HUES64 (cell line): ENCODE measurements around the gene RSU1.

Source experiments
- H3K27ac ChIP-seq: 2 replicates; pipeline ENCODE4 v1.7.0; 2013; ENCODE audit warnings: low read depth, low read length, inconsistent platforms
- H3K27me3 ChIP-seq: 2 replicates; pipeline ENCODE4 v1.6.1; 2013; ENCODE audit warnings: mild to moderate bottlenecking, low read length; ENCODE audit not compliant: insufficient read depth
- H3K36me3 ChIP-seq: 2 replicates; pipeline ENCODE4 v1.6.1; 2013; ENCODE audit warnings: mild to moderate bottlenecking, low read length; ENCODE audit not compliant: insufficient read depth
- H3K4me1 ChIP-seq: 2 replicates; pipeline ENCODE4 v1.6.1; 2013; ENCODE audit warnings: mild to moderate bottlenecking, low read length, moderate library complexity; ENCODE audit not compliant: insufficient read depth
- H3K4me3 ChIP-seq: 2 replicates; pipeline ENCODE4 v1.5.1; 2013; ENCODE audit warnings: mild to moderate bottlenecking, low read length, moderate library complexity
- H3K9ac ChIP-seq: 2 replicates; pipeline ENCODE4 v1.6.1; 2013; ENCODE audit warnings: mild to moderate bottlenecking, low read depth, low read length
- H3K9me3 ChIP-seq: 2 replicates; pipeline ENCODE4 v1.6.1; 2013; ENCODE audit warnings: low read depth, low read length; ENCODE audit not compliant: insufficient read depth
- WGBS: fragments of 150-250, 120-280 bp; methylation state at CpG from one replicate; pipeline ENCODE4 v1.1.7; 2013; ENCODE audit warnings: missing lambda C conversion rate; 5-methylcytosine and 5-hydroxymethylcytosine counted together

The RSU1 gene

DNA sequence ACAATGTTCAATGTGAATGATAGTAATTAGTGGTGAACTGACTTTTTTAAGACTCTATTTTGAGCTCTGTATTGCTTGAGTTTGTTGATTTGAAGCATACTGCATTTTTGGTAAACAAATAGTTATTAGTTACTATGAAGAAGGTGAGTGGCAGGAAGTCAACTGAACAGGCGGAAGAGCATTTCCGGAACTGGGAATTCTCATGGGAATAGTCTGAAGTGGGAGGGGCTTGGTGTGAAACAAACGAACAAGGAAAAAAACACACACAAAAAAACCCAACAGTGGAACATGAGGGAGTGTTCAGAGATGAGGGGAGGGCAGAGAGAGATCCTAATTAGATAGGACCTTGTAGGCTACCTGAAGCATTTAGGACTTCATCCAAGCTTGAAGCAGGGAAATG, 251.6 kb downstream of the RSU1 start:
- H3K36me3 ChIP-seq = no peaks in the 10 kb centered on the region
- no peaks in the 10 kb centered on the region for H3K4me1 ChIP-seq
- H3K9ac ChIP-seq = no peak overlapping the region
- no peak overlapping the region for H3K27ac ChIP-seq
- 100% methylated on average over 2 of the region's 3 CpGs for WGBS
- no peaks in the 10 kb centered on the region for H3K9me3 ChIP-seq
- no peaks in the 10 kb centered on the region for H3K27me3 ChIP-seq
- no peak overlapping the region for H3K4me3 ChIP-seq

DNA sequence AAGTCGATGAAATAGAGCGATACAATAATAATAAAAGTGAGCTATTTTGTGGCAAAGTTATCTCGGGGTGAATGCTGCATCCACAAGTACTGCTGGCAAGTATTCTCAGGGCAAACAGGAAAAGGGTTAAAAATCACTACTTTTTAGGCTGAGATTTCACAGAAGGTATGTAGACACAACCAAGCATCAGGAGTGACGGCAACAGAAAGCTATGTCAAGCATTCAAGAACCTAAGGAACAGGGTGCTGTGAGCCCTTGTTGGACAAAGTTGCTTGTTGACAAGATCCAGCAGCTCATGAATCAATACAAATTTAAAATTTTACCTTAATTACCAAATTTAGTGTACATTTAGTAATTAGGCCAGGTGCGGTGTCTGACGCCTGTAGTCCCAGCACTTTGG, 254.3 kb downstream of the RSU1 start:
- 96% methylated on average over 6 of the region's 6 CpGs for WGBS

GRCh38 chr10:16559236-16559773, 257.9 kb downstream of the RSU1 start:
- WGBS = 86% methylated on average over 5 of the region's 5 CpGs
- Histone ChIP-seq H3K27ac (no peak overlapping the region), H3K4me1 (no peaks in the 10 kb centered on the region), H3K36me3 (no peaks in the 10 kb centered on the region), H3K9ac (no peak overlapping the region), H3K27me3 (no peaks in the 10 kb centered on the region), H3K4me3 (no peak overlapping the region), H3K9me3 (no peaks in the 10 kb centered on the region)

More for the DNA sequence above, 254.3 kb downstream of the RSU1 start:
- H3K27me3 ChIP-seq = no peaks in the 10 kb centered on the region
- H3K36me3 ChIP-seq = no peaks in the 10 kb centered on the region
- no peak overlapping the region for H3K9ac ChIP-seq
- H3K27ac ChIP-seq = no peak overlapping the region
- no peaks in the 10 kb centered on the region for H3K9me3 ChIP-seq
- no peak overlapping the region for H3K4me3 ChIP-seq
- no peaks in the 10 kb centered on the region for H3K4me1 ChIP-seq

GRCh38 chr10:16547973-16548372, 269.3 kb downstream of the RSU1 start:
- H3K27ac ChIP-seq = no peak overlapping the region
- no peaks in the 10 kb centered on the region for H3K9me3 ChIP-seq
- no peak overlapping the region for H3K4me3 ChIP-seq
- no peaks in the 10 kb centered on the region; the same call in 1 of the 2 replicates for H3K27me3 ChIP-seq
- H3K36me3 ChIP-seq = no peaks in the 10 kb centered on the region
- no peak overlapping the region for H3K9ac ChIP-seq
- WGBS = 95% methylated on average over 3 of the region's 4 CpGs
- no peaks in the 10 kb centered on the region for H3K4me1 ChIP-seq

DNA sequence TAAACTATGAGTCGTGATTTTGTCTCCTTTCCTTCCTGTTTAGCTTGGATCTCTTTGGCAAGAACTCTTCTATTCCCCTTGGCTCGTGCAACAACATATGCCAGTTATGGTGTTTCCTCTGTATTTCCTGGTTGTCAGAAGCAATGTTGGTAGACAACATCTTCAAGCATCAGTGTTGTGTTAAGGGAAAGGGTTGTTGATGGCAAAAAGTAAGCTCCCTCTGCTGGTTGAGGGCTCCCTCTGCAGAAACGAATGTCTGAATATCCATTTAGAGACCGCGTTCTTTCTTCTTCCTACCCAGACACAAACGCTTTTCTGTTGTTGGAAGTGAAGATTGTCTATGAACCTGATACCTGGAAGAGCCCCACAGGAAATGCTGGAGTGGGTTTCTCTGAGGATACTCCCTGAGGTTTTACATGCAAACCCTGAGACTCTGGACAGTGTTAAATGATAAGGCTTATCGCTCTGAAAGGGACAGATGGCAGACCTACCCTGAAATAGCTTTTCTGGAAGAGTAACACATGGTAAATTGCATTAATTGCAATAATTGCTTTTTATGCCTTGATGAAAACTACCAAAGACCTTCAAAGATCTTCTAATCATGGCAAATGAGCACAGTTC, 272.0 kb downstream of the RSU1 start:
- WGBS = 53% methylated on average over 5 of the region's 7 CpGs

DNA sequence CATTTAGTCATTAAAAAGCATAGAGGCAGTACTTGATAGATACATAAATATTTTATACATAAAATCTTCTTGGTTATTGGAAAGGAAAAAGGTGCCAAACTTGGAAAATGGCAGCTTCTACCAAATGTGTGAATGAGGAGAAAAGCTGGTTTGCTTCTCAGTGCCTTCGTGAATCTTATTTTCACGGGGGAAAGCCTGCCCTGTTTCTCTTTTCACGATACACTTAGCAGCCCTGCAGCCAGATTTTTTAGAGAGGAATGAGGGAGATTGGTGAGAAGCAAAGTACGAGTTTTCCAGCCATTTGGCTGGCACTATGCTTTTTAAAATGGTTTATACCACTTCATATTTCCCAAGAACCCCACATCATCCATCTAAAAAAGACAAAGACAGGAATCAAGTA, 272.6 kb downstream of the RSU1 start:
- Histone ChIP-seq H3K36me3 (no peaks in the 10 kb centered on the region), H3K4me3 (no peak overlapping the region), H3K9ac (no peak overlapping the region), H3K27me3 (no peaks in the 10 kb centered on the region; the same call in 1 of the 2 replicates), H3K27ac (no peak overlapping the region), H3K4me1 (no peaks in the 10 kb centered on the region), H3K9me3 (no peaks in the 10 kb centered on the region)
- 83% methylated on average over 3 of the region's 4 CpGs for WGBS

More for the DNA sequence above, 272.0 kb downstream of the RSU1 start:
- H3K27ac ChIP-seq = no peak overlapping the region
- H3K4me1 ChIP-seq = no peaks in the 10 kb centered on the region
- H3K9me3 ChIP-seq = no peaks in the 10 kb centered on the region
- H3K36me3 ChIP-seq = no peaks in the 10 kb centered on the region
- no peaks in the 10 kb centered on the region; the same call in 1 of the 2 replicates for H3K27me3 ChIP-seq
- no peak overlapping the region for H3K9ac ChIP-seq
- H3K4me3 ChIP-seq = no peak overlapping the region

- 95% methylated on average over 3 of the region's 3 CpGs for WGBS
- Histone ChIP-seq H3K36me3 (no peaks in the 10 kb centered on the region), H3K9ac (no peak overlapping the region), H3K4me1 (no peaks in the 10 kb centered on the region), H3K4me3 (no peak overlapping the region), H3K27me3 (no peaks in the 10 kb centered on the region; the same call in 1 of the 2 replicates), H3K9me3 (no peaks in the 10 kb centered on the region), H3K27ac (no peak overlapping the region)
These were observed 273.1 kb downstream of the RSU1 start for GRCh38 chr10:16544099-16544498.
